Right lobe of liver (tissue), 4 donors: Measurements from ENCODE around the gene NEDD4L.

Experiments used
- CTCF ChIP-seq, 4 donors: fragments of 200-600 bp in 3 of 4; fragments of 450-650 bp in 1 of 4; IDR thresholded peaks; one replicate each; pipeline versions ENCODE4 v1.5.1 to v1.8.0; 2016 to 2022; ENCODE audit warnings: antibody characterized with exemption in 4 of 4, mild to moderate bottlenecking in 2 of 4
- POLR2A ChIP-seq: fragments of 450-650 bp; IDR thresholded peaks from one replicate; pipeline ENCODE4 v1.6.1; 2017; ENCODE audit warnings: antibody characterized with exemption, mild to moderate bottlenecking
- donor health status: DM: no; HTN: no; CAD: no.
- donor health status: DM: no; HTN: no; CAD: no.
- donor health status: DM: no; HTN: yes; CAD: no.

GRCh38 chr18:57998461-57998860, 45.6 kb upstream of the NEDD4L start:
- no peak for TF ChIP-seq POLR2A
- TF ChIP-seq CTCF (IDR thresholded peaks at IDR 0.05): no peak
